Skeletal muscle cell (primary cell): ENCODE results near the gene GTF2B.
"Not testable (repeated sequence)": the region's sequence is repeated elsewhere in the genome, so short reads cannot be mapped to it uniquely, and the experiment has no call there.

Experiments used
- DNase-seq: peaks from one replicate; pipeline ENCODE4 v3.0.0-alpha.2; 2010; ENCODE audit warnings: low read depth
- H3K4me3 ChIP-seq: 2 replicates; pipeline ENCODE4 v1.5.1; 2011; ENCODE audit warnings: low read depth, mild to moderate bottlenecking, control low read depth, low read length, moderate library complexity

GTF2B gene

DNA sequence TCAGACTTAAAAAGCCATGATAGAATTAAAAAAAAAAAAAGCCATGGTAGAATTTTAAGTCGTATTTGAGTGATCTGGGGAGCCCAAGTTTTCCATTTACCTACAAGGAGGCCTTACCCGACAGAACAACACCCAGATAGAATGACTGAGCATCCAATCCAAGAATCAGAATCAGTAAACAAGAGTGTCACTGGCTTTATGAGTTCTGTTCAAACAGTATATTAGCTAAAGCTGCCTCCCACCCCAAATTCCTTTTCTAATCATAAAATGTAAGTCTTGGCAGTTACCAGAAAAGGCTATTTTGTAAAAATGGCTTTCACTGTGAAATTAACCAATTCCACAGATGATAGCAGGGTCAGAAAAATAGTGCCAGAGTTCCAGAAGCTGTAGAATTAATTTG, 1.2 kb downstream of the GTF2B start:
- DNase-seq: no peak
- H3K4me3 ChIP-seq: peak overlapping the region; percentile 91

DNA sequence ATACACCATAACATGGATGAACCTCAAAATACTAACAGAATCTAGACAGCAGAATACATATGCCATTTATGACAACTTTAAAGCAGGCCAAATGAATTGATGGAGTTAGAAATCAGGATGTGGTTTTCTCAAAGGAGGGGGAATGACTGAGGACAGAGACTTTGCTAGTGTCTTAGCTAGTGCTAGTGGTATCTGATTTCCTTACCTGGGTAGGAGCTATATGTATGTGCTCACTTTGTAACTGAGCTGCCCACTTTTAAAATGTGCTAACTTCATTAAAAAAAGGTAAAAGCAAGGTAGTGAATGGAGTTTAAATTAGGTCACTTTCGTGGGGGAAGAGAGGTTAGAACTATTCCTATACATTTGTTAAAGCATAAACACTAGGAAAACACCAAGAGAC, 2.6 kb downstream of the GTF2B start:
- DNase-seq: no peak
- H3K4me3 ChIP-seq: no peak overlapping the region

GRCh38 chr1:88885933-88886332, 5.4 kb downstream of the GTF2B start:
- H3K4me3 ChIP-seq: no peak overlapping the region
- DNase-seq: no peak

- no peak overlapping the region for H3K4me3 ChIP-seq
- DNase-seq: no peak
Observed at GRCh38 chr1:88883156-88883555, 8.2 kb downstream of the GTF2B start.

- H3K4me3 ChIP-seq, DNase-seq: not testable (repeated sequence)
Observed at GRCh38 chr1:88880717-88881116, 10.7 kb downstream of the GTF2B start.

DNA sequence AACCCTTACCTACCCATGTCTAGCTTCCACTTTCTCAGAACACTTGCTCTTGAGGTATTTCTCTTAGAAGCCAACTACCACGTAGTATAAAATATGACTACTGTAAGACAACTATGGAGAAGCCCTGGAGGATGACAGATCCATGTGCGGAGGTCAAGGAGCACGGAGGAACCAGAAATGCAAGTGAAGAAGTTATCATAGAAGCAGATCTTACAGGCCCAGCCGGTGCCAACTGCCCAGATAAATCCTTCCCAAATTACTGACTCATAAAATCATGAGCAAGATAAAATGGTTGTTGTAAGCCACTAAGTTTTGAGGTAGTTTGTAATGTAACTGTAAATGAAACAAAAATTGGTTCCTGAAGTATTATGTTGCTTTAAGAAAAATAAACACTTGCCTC, 12.6 kb downstream of the GTF2B start:
- DNase-seq: no peak
- no peak overlapping the region for H3K4me3 ChIP-seq

DNA sequence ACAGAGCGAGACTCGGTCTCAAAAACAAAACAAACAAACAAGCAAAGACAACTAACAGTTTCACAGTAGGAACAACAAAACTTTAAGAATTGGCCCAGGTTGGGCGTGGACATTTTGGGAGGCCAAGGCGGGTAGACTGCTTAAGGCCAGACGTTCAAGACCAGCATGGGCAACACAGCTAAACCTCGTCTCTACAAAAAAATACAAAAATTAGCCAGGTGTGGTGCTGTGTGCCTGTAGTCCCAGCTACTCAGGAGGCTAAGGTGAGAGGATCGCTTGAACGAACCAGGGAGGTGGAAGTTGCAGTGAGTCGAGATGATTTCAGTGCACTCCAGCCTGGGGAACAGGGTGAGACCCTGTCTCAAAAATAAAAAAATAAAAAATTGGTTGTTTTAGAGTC, 13.5 kb downstream of the GTF2B start:
- no peak overlapping the region for H3K4me3 ChIP-seq
- no peak for DNase-seq

DNA sequence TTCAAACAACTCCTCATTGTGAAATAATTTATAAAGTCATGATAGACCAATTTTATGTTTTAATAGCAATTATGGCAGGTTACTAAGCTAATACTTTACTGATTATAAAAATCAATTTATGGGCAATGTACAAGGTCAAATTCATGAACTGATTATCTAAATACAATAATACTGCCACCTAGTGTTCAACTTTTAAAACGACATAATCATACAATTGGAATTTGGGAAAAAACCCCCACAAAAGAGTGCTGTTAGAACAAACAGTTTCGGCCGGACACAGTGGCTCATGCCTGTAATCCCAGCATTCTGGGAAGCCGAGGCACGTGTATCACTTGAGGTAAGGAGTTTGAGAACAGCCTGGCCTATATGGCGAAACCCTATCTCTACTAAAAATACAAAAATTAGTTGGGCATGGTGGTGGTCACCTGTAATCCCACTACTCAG, 14.0 kb downstream of the GTF2B start:
- no peak for DNase-seq
- no peak overlapping the region for H3K4me3 ChIP-seq

DNA sequence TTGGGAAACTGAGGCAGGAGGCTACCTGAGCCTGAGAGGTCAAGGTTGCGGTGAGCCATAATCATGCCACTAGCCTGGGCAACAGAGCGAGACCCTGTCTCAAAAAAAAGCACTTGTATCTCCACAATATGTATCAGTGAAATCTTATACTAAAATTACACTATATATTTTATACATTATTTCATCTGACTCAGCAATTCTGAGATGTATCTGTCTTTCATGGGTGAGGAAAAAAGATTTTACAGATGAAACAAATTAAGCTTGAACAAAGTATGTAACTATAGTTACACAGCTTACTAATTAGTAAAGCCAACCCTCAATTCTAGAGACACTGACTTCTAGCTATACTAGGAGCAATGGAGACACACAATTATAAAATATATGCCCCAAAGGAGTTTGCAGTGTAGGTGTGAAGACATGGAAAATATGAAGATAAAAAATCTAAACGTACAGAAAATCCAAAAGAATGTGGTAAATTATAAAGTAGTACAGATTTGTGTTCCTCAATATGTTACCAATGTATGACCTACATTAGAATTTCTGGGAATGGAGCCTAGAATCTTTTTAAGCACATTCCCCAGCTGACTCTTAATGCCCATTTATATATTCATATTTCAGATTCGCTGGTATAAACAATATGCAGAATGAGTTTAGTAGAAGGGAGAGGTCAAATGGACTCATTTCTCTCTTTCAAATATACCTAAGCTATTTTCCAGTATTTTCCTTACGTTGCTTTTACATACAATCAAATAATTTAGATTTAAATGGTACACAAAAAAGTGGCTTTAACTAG, 14.6 kb downstream of the GTF2B start:
- no peak for DNase-seq
- no peak overlapping the region for H3K4me3 ChIP-seq

DNA sequence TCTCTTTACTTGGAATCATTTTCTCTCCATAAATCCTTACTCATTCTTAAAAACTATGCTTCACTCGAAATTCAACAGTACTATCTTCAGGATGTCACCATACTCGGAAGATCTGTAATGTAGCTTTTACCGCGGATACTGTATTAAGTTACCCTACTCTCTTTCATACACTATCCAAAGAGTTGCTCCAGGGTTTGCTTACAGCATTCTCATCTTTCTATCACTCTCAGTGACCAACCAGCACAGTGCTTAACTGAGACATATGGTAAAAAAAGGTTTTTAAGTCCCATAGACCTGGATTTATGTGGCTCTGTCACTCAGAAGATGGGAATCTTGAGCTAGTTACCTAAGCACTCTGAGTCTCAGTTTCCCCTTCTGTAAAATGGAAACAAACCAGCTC, 15.8 kb downstream of the GTF2B start:
- DNase-seq: no peak
- no peak overlapping the region for H3K4me3 ChIP-seq

DNA sequence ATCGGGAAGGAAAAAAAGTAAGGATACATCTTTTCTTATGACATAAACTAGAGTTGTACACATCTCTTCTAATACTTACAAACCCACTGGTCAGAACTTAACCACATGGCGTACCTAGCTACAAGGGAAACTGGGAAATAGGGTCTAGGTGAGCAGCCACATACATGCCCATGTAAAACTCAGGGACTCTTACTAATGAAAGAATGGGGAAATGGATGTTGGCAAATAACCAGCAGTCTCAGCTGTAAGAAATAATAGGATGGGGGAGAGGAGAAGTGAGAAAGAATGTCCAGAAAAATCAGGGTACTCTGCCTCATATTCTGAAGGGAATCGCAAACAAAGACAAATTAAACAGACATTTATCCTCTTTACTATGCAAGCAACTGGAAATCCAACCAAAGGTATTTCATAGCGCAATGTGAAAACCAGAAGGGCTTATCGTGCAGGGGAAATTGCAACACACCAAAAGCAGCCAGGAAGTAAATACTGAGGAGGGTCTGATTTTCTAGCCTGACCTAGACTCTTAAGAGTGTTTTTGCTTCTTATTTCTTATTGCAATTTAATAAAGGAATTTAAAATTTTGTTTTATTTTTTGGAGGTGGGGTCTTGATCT, 17.5 kb downstream of the GTF2B start:
- no peak for DNase-seq
- H3K4me3 ChIP-seq: no peak overlapping the region

DNA sequence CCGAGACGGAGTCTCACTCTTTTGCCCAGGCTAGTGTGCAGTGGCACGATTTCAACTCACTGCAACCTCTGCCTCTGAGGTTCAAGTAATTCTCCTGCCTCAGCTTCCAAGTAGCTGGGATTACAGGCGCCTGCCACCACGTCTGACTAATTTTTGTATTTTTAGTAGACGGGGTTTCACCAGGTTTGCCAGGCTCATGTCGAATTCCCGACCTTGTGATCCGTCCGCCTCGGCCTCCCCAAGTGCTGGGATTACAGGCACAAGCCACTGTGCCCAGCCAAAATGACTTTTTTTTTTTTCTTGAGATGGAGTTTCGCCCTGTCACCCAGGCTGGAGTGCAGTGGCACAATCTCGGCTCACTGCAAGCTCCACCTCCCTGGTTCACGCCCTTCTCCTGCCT, 21.7 kb downstream of the GTF2B start:
- DNase-seq, H3K4me3 ChIP-seq: not testable (repeated sequence)

DNA sequence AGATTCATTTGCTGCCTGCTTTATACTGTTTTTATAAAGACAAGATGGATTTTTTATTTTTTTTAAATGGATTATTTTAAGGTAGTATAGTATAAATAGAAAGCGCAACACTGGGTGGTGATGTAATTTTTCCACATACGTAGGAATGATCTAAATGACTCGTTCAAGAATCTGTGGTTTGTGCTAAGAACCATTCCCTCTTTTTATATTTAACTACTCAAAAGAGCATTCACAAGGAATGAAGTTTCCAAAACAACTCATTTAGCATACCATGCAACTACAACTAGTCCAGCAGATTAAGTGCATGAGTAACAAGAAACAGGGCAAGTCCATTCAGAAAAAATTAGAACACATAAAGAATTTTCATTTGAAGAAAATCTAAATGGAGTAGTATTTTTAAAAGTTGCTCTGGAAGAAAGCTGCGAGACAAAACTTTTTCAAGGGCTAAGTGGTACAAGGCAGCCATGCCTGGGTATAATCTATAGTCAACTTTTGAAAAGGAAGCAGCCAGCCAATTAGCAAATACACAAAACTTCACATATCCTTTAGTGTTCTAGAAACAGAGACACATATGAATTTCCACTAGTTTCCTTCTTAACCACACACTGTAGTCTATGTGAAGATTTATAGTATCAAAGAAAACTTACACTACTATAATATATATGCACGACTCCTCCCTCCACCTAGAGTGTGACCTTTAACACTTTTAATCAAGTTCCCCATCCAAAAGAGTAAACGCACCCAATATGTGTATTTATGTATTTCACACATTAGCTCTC, 23.4 kb downstream of the GTF2B start:
- H3K4me3 ChIP-seq: no peak overlapping the region
- peak; percentile 48 for DNase-seq

DNA sequence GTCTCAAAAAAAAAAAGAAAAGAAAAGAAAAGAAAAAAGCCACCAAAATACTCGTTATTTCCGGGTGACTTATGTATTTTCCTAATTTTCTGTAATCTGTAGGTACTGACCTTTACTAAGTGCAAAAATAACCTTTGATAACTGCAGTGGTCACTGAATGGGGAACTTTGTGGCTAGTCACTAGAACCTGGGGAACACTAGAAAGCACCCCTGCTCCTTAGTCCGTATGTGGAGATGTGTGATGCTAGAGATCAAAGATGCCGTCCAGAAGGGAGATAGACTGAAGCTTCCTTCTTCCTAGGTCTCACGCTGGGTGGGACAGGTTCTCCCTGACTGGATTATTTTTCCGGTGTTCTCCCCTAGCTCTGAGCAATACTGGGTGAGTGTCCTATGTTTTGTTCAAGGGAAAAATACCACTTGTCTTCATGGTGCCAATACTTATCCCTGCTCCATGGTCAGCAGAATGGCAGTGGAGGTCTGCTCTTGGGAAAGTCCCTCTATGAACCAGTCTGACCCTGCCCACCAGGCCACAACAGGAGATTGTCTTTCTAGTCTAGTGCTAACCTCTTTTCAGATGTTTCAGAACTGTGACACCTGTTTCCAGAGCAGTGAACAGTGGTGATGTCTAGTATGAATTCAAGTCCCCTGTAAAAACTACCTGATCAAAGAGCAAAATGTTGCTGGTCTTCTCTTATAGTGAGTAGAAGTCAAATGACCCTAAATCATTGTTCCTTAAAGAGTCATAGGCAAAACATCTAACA, 39.9 kb downstream of the GTF2B start:
- no peak for DNase-seq

GRCh38 chr1:88847643-88848042, 43.7 kb downstream of the GTF2B start:
- no peak overlapping the region for H3K4me3 ChIP-seq
- no peak for DNase-seq

More for the DNA sequence above, 39.9 kb downstream of the GTF2B start:
- H3K4me3 ChIP-seq: no peak overlapping the region

GRCh38 chr1:88825721-88826120, 65.6 kb downstream of the GTF2B start:
- no peak overlapping the region for H3K4me3 ChIP-seq
- no peak for DNase-seq

GRCh38 chr1:88819642-88820041, 71.7 kb downstream of the GTF2B start:
- not testable (repeated sequence) for H3K4me3 ChIP-seq, DNase-seq

GRCh38 chr1:88813471-88813870, 77.9 kb downstream of the GTF2B start:
- H3K4me3 ChIP-seq: no peak overlapping the region
- no peak for DNase-seq

DNA sequence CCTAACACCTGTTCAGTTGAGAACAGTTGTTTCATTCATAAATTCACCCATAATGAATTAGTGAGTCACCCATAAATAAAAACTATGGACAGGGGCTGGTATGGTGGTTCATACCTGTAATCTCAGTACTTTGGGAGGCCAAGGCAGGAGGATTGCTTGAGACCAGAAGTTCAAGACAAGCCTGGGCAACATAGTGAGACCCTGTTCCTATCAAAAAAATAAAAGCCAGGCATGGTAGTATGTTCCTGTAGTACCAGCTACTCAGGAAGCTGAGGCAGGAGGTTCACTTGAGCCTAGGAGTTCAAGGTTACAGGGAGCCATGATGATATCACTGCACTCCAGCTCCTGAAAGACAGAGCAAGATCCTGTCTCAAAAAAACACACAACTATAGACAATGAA, 79.0 kb downstream of the GTF2B start:
- H3K4me3 ChIP-seq: no peak overlapping the region
- no peak for DNase-seq

GRCh38 chr1:88803444-88803843, 87.9 kb downstream of the GTF2B start:
- no peak for DNase-seq
- no peak overlapping the region for H3K4me3 ChIP-seq
